Measurements from ENCODE around the gene RGS7.

- TF ChIP-seq EZH2 (IDR thresholded peaks at IDR 0.05; ENCODE audit: borderline replicate concordance) (no peak), CTCF (IDR thresholded peaks at IDR 0.05; ENCODE audit: poor library complexity) (no peak), EZH2phosphoT487 (IDR thresholded peaks at IDR 0.05; ENCODE audit: low read depth, severe bottlenecking, unreplicated experiment) (no peak)
Observed at GRCh38 chr1:241167121-241167630, 189.8 kb downstream of the RGS7 start.

Data from hepatocyte (in vitro differentiated cells).